IMR-90 (cell line): ENCODE data around the gene SIKE1. TPM values are rescaled to one million over a fixed set of nuclear protein-coding genes. Genes with fewer than 3 reads are reported as not detected.

Source experiments
- ATAC-seq: fragments of 200-7000 bp; cut with Tn5 transposase; 2 replicates; pipeline ENCODE4 v1.9.1; 2020; ENCODE audit warnings: low read depth, mild to moderate bottlenecking, moderate library complexity
- BruUV-seq: library from RNA; stranded (reverse); fragments of 400-500 nt; replicated peaks from 2 replicates; lab custom pipeline; 2021; lab: Mats Ljungman, UMichigan
- CTCF ChIA-PET: fragments of 300-600 bp; formaldehyde crosslinking; extraction: SDS; loops from one replicate; lab custom pipeline; 2021; ENCODE audit warnings: antibody characterized with exemption; lab: Yijun Ruan, JAX
- POLR2A ChIA-PET: fragments of 300-600 bp; sonication (Branson Sonifier 250); formaldehyde crosslinking; loops from one replicate; lab custom pipeline; 2022; ENCODE audit warnings: antibody characterized with exemption; ENCODE audit not compliant: unreplicated experiment; lab: Charles Lee
- DNase-seq: peaks from one replicate; pipeline ENCODE4 v3.0.0; 2013
- H2AFZ ChIP-seq: replicated peaks from 2 replicates; pipeline ENCODE3; 2013; ENCODE audit warnings: low read length, mild to moderate bottlenecking; ENCODE audit not compliant: poor library complexity
- H2AK5ac ChIP-seq: 2 replicates; pipeline ENCODE4 v1.6.1; 2013; ENCODE audit warnings: low read depth, low read length, inconsistent platforms
- H2AK9ac ChIP-seq: replicated peaks from 2 replicates; pipeline ENCODE3; 2013; ENCODE audit warnings: mild to moderate bottlenecking, low read depth, low read length, moderate library complexity; ENCODE audit not compliant: poor library complexity
- H2BK120ac ChIP-seq: 2 replicates; pipeline ENCODE4 v1.6.1; 2013; ENCODE audit warnings: low read depth, low read length, inconsistent platforms
- H2BK15ac ChIP-seq: 3 replicates; pipeline ENCODE4 v1.6.1; 2013; ENCODE audit warnings: low read depth, low read length, inconsistent platforms
- H2BK20ac ChIP-seq: 2 replicates; pipeline ENCODE4 v1.6.1; 2013; ENCODE audit warnings: low read depth, mild to moderate bottlenecking, inconsistent platforms, low read length, moderate library complexity
- H2BK5ac ChIP-seq: 2 replicates; pipeline ENCODE4 v1.6.1; 2013; ENCODE audit warnings: mild to moderate bottlenecking, low read depth, low read length, inconsistent platforms; ENCODE audit not compliant: poor library complexity, severe bottlenecking
- H3K14ac ChIP-seq: replicated peaks from 2 replicates; pipeline ENCODE4 v1.6.1; 2013; ENCODE audit warnings: low read depth, low read length, inconsistent platforms
- H3K18ac ChIP-seq: 2 replicates; pipeline ENCODE4 v1.6.1; 2013; ENCODE audit warnings: low read depth, low read length, control low read depth
- H3K23ac ChIP-seq: 2 replicates; pipeline ENCODE4 v1.6.1; 2013; ENCODE audit warnings: low read depth, low read length, inconsistent platforms
- H3K27ac ChIP-seq: 2 replicates; pipeline ENCODE4 v1.5.1; 2013; ENCODE audit warnings: mild to moderate bottlenecking, control low read depth, low read length; ENCODE audit not compliant: insufficient read depth
- H3K27me3 ChIP-seq: 2 replicates; pipeline ENCODE4 v1.6.1; 2013; ENCODE audit warnings: low read length; ENCODE audit not compliant: control insufficient read depth, insufficient read depth
- H3K36me3 ChIP-seq: 2 replicates; pipeline ENCODE4 v1.6.1; 2013; ENCODE audit warnings: low read length, mixed read lengths; ENCODE audit not compliant: control insufficient read depth, insufficient read depth
- H3K4ac ChIP-seq: 2 replicates; pipeline ENCODE4 v1.6.1; 2013; ENCODE audit warnings: low read depth, low read length, inconsistent platforms
- H3K4me1 ChIP-seq: 2 replicates; pipeline ENCODE4 v1.6.1; 2013; ENCODE audit warnings: low read length, mixed read lengths; ENCODE audit not compliant: control insufficient read depth, insufficient read depth
- H3K4me2 ChIP-seq: 2 replicates; pipeline ENCODE4 v1.6.1; 2013; ENCODE audit warnings: low read depth, mild to moderate bottlenecking, control low read depth, low read length, moderate library complexity
- H3K4me3 ChIP-seq: 2 replicates; pipeline ENCODE4 v1.5.1; 2013; ENCODE audit warnings: low read depth, mild to moderate bottlenecking, control low read depth, low read length, moderate library complexity; ENCODE audit not compliant: insufficient read depth
- H3K56ac ChIP-seq: 2 replicates; pipeline ENCODE4 v1.6.1; 2013; ENCODE audit warnings: low read length, inconsistent platforms; ENCODE audit not compliant: insufficient read depth; ENCODE audit errors: extremely low read depth
- H3K79me1 ChIP-seq, 2 experiments: 2 replicates each; pipeline ENCODE4 v1.6.1; 2013; ENCODE audit warnings: low read length in 2 of 2, inconsistent platforms in 1 of 2, low read depth in 1 of 2
- H3K9ac ChIP-seq: 2 replicates; pipeline ENCODE4 v1.6.1; 2013; ENCODE audit warnings: low read depth, low read length, control low read depth
- H3K9me1 ChIP-seq: 2 replicates; pipeline ENCODE4 v1.6.1; 2013; ENCODE audit warnings: low read length, inconsistent platforms; ENCODE audit not compliant: insufficient read depth
- H3K9me3 ChIP-seq: 2 replicates; pipeline ENCODE4 v1.6.1; 2013; ENCODE audit warnings: low read length; ENCODE audit not compliant: control insufficient read depth, insufficient read depth
- H4K20me1 ChIP-seq: 2 replicates; pipeline ENCODE4 v1.6.1; 2013; ENCODE audit warnings: low read length, inconsistent platforms; ENCODE audit not compliant: insufficient read depth
- H4K5ac ChIP-seq: 2 replicates; pipeline ENCODE4 v1.6.1; 2013; ENCODE audit warnings: mild to moderate bottlenecking, low read depth, low read length, control low read depth
- H4K8ac ChIP-seq, 2 experiments: 2 replicates each; pipeline ENCODE4 v1.6.1; 2013; ENCODE audit warnings: low read depth in 2 of 2, low read length in 2 of 2, control low read depth in 1 of 2, inconsistent platforms in 1 of 2
- H4K91ac ChIP-seq: 2 replicates; pipeline ENCODE4 v1.6.1; 2013; ENCODE audit warnings: low read depth, low read length, inconsistent platforms; ENCODE audit not compliant: insufficient read depth
- BHLHE40 ChIP-seq: fragments of 150-350 bp; IDR thresholded peaks from 2 replicates; pipeline ENCODE4 v1.6.1; 2016; ENCODE audit warnings: mild to moderate bottlenecking, low read depth, low read length
- CEBPB ChIP-seq: IDR thresholded peaks from 2 replicates; pipeline ENCODE4 v1.6.1; 2012; ENCODE audit warnings: low read depth, low read length, improper control_type of control experiment
- FOS ChIP-seq: fragments of 150-350 bp; IDR thresholded peaks from 2 replicates; pipeline ENCODE4 v1.6.1; 2016; ENCODE audit warnings: low read depth, low read length
- MAFK ChIP-seq: IDR thresholded peaks from 2 replicates; pipeline ENCODE4 v1.6.1; 2012; ENCODE audit warnings: low read depth, low read length, improper control_type of control experiment
- MAZ ChIP-seq: IDR thresholded peaks from 2 replicates; pipeline ENCODE4 v1.6.1; 2012; ENCODE audit warnings: low read depth, mild to moderate bottlenecking, low read length, improper control_type of control experiment, moderate library complexity, borderline replicate concordance
- MXI1 ChIP-seq: IDR thresholded peaks from 2 replicates; pipeline ENCODE4 v1.6.1; 2012; ENCODE audit warnings: low read depth, mild to moderate bottlenecking, low read length, moderate library complexity, borderline replicate concordance
- NFE2L2 ChIP-seq: fragments of 150-350 bp; IDR thresholded peaks from 2 replicates; pipeline ENCODE4 v1.6.1; 2016; ENCODE audit warnings: low read depth, mild to moderate bottlenecking, low read length
- POLR2A ChIP-seq: IDR thresholded peaks from 2 replicates; pipeline ENCODE4 v1.6.1; 2012; ENCODE audit warnings: mild to moderate bottlenecking, low read depth, low read length
- RAD21 ChIP-seq: IDR thresholded peaks from 2 replicates; pipeline ENCODE4 v1.6.1; 2012; ENCODE audit warnings: low read length, improper control_type of control experiment
- RCOR1 ChIP-seq: IDR thresholded peaks from 2 replicates; pipeline ENCODE4 v1.6.1; 2012; ENCODE audit warnings: mild to moderate bottlenecking, low read length, improper control_type of control experiment; ENCODE audit not compliant: insufficient replicate concordance
- RFX5 ChIP-seq: IDR thresholded peaks from 2 replicates; pipeline ENCODE4 v1.8.0; 2012; ENCODE audit warnings: low read depth, mild to moderate bottlenecking, low read length, moderate library complexity
- SMC3 ChIP-seq: fragments of 150-350 bp; IDR thresholded peaks from 2 replicates; pipeline ENCODE4 v1.6.1; 2016; ENCODE audit warnings: low read depth, mild to moderate bottlenecking, antibody characterized with exemption, low read length, moderate library complexity
- WGBS, 2 experiments: methylation state at CpG; one replicate each; pipeline versions ENCODE4 v1.1.5 to v1.1.7; 2013; ENCODE audit warnings: missing lambda C conversion rate in 2 of 2; ENCODE audit not compliant: insufficient read length in 1 of 2; ENCODE audit errors: extremely low coverage in 2 of 2; 5-methylcytosine and 5-hydroxymethylcytosine counted together
- dilution Hi-C: fragments of 300-500 bp; cut with HindIII; formaldehyde crosslinking; loops from one replicate; pipeline ENCODE4 v1.14.3; 2018; ENCODE audit warnings: low sequenced_read_pairs; ENCODE audit not compliant: unreplicated experiment
- in situ Hi-C: fragments of 300-500 bp; cut with MboI; formaldehyde crosslinking; loops from 3 replicates; pipeline ENCODE4 v1.14.3; 2019; ENCODE audit warnings: low sequenced_read_pairs, inconsistent platforms, mixed read lengths
- intact Hi-C: fragments of 100-400 bp; cut with micrococcal nuclease; formaldehyde crosslinking; loops from 2 replicates; pipeline ENCODE4 v1.10.0; 2022
- polyA plus RNA-seq, 3 experiments: library from polyadenylated mRNA; depleted of rRNA; stranded (reverse); fragments of >200 nt; gene quantifications; 2 replicates each; pipeline ENCODE4 v1.2.3, GENCODE V29; 2012; ENCODE audit warnings: low replicate concordance in 1 of 3
- total RNA-seq: library from RNA; depleted of rRNA; stranded (reverse); fragments of >200 nt; gene quantifications from 2 replicates; pipeline ENCODE4 v1.2.3, GENCODE V29; 2012
- TF ChIP-seq, protein P1 (sequence below): conservative IDR thresholded peaks from 2 replicates; pipeline ENCODE4 v1.5.1; 2012; ENCODE audit warnings: mild to moderate bottlenecking, low read depth, low read length, improper control_type of control experiment
- TF ChIP-seq, protein P2 (sequence below): fragments of 150-350 bp; IDR thresholded peaks from 2 replicates; pipeline ENCODE4 v1.6.1; 2016; ENCODE audit warnings: low read depth, mild to moderate bottlenecking, low read length, moderate library complexity, borderline replicate concordance
- TF ChIP-seq, protein P3 (sequence below): fragments of 150-350 bp; IDR thresholded peaks from 2 replicates; pipeline ENCODE4 v1.6.1; 2017; ENCODE audit warnings: mild to moderate bottlenecking, antibody characterized with exemption, low read length, low read depth

The SIKE1 gene
- total and polyA plus RNA-seq, 2 of the 4 experiments (the other 2 are of a cell fraction) = 20.9 to 49.1 TPM

DNA sequence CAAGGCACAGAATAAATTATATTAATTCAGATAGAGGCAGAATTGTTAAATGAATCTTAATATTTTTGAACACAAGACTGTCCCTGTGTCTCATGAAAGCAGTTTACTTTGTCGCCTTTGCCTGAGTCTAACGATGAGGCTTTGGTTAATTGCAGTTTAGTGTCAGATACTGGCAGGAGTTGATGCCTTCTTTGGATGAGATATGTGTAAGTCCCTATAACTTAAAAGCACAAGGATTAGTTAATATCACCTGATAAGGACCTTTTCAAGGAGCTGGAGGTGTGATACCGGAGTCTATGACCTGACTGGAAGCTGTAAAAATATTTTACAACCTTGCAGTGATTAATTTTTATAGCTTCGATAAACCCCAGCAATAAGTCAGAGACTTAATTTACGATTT, 2.0 kb upstream of the SIKE1 start:
- Histone ChIP-seq H3K56ac (no peak overlapping the region), H3K14ac (no peak overlapping the region), H2AFZ (no peak overlapping the region), H4K5ac (no peak overlapping the region), H3K4ac (no peak overlapping the region), H2AK5ac (no peak overlapping the region), H2BK5ac (no peak overlapping the region), H3K27ac (no peak overlapping the region), H3K9ac (no peak overlapping the region), H3K9me1 (no peaks in the 10 kb centered on the region), H3K4me2 (no peak overlapping the region), H2BK20ac (no peak overlapping the region), H3K79me1 (peaks cover 5 to 19% of the 10 kb centered on the region in 2 experiments; a peak in 2 of 4 replicates), H3K36me3 (peaks cover 3% of the 10 kb centered on the region), H3K23ac (no peak overlapping the region), H3K18ac (no peak overlapping the region), H3K4me3 (no peak overlapping the region), H2BK15ac (no peak overlapping the region), H3K9me3 (no peaks in the 10 kb centered on the region), H2AK9ac (no peak overlapping the region), H3K27me3 (no peaks in the 10 kb centered on the region), H4K8ac (no peak overlapping the region), H4K91ac (no peak overlapping the region), H3K4me1 (no peaks in the 10 kb centered on the region), H4K20me1 (no peaks in the 10 kb centered on the region), H2BK120ac (no peak overlapping the region)
- intact Hi-C loops (no loop called here), dilution Hi-C loops (no loop called here), in situ Hi-C loops (no loop called here)
- POLR2A ChIA-PET = no interaction called here
- CTCF ChIA-PET = interaction anchor here (0.6 kb wide), 1 partner anchor 69 kb away, joined by 3 read pairs; no protein-coding TSS in a partner anchor
- DNase-seq = no peak
- ATAC-seq = no peak
- WGBS, 2 experiments = no CpG with 5 or more reads among the region's 5 CpGs
- TF ChIP-seq, protein P1, sequence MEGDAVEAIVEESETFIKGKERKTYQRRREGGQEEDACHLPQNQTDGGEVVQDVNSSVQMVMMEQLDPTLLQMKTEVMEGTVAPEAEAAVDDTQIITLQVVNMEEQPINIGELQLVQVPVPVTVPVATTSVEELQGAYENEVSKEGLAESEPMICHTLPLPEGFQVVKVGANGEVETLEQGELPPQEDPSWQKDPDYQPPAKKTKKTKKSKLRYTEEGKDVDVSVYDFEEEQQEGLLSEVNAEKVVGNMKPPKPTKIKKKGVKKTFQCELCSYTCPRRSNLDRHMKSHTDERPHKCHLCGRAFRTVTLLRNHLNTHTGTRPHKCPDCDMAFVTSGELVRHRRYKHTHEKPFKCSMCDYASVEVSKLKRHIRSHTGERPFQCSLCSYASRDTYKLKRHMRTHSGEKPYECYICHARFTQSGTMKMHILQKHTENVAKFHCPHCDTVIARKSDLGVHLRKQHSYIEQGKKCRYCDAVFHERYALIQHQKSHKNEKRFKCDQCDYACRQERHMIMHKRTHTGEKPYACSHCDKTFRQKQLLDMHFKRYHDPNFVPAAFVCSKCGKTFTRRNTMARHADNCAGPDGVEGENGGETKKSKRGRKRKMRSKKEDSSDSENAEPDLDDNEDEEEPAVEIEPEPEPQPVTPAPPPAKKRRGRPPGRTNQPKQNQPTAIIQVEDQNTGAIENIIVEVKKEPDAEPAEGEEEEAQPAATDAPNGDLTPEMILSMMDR = no peak
- no peak for TF ChIP-seq MXI1
- TF ChIP-seq MAZ = no peak
- TF ChIP-seq, protein P2, sequence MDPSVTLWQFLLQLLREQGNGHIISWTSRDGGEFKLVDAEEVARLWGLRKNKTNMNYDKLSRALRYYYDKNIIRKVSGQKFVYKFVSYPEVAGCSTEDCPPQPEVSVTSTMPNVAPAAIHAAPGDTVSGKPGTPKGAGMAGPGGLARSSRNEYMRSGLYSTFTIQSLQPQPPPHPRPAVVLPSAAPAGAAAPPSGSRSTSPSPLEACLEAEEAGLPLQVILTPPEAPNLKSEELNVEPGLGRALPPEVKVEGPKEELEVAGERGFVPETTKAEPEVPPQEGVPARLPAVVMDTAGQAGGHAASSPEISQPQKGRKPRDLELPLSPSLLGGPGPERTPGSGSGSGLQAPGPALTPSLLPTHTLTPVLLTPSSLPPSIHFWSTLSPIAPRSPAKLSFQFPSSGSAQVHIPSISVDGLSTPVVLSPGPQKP = no peak
- no peak for TF ChIP-seq BHLHE40
- TF ChIP-seq SMC3 = no peak
- no peak for TF ChIP-seq RFX5
- TF ChIP-seq POLR2A = no peak
- no peak for TF ChIP-seq CEBPB
- TF ChIP-seq NFE2L2 = no peak
- TF ChIP-seq, protein P3, sequence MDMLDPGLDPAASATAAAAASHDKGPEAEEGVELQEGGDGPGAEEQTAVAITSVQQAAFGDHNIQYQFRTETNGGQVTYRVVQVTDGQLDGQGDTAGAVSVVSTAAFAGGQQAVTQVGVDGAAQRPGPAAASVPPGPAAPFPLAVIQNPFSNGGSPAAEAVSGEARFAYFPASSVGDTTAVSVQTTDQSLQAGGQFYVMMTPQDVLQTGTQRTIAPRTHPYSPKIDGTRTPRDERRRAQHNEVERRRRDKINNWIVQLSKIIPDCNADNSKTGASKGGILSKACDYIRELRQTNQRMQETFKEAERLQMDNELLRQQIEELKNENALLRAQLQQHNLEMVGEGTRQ = no peak
- TF ChIP-seq RCOR1 = no peak
- no peak for TF ChIP-seq MAFK
- TF ChIP-seq RAD21 = no peak
- no peak for TF ChIP-seq FOS
- no TSS peak for BruUV-seq
